HG02610 (cell line): ENCODE results near the gene VSTM4.

Experiments used
- ATAC-seq: cut with Tn5 transposase; IDR thresholded peaks from one replicate; pipeline ENCODE4 v1.9.1; 2021; ENCODE audit warnings: mild to moderate bottlenecking, moderate library complexity; ENCODE audit not compliant: unreplicated experiment

Gene VSTM4

DNA sequence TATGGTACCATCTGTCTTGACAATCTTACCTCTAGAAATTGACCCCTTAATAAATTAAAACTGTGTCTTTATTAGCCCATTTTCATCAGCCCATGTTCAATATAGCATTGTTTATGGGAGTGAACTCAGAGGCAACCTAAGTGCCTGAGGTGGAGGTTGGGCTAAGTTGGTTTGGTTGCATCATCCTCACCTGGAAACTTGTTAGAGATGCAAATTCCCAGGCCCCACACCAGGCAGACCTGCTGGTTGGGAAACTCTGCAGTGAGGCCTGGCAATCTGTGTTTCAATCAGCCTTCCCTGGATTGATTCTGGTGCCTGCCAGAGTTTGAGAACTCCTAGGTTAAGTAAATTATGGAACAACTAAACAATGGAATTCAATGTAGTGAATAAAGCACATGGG, 27.9 kb upstream of the VSTM4 start:
- ATAC-seq: no peak

DNA sequence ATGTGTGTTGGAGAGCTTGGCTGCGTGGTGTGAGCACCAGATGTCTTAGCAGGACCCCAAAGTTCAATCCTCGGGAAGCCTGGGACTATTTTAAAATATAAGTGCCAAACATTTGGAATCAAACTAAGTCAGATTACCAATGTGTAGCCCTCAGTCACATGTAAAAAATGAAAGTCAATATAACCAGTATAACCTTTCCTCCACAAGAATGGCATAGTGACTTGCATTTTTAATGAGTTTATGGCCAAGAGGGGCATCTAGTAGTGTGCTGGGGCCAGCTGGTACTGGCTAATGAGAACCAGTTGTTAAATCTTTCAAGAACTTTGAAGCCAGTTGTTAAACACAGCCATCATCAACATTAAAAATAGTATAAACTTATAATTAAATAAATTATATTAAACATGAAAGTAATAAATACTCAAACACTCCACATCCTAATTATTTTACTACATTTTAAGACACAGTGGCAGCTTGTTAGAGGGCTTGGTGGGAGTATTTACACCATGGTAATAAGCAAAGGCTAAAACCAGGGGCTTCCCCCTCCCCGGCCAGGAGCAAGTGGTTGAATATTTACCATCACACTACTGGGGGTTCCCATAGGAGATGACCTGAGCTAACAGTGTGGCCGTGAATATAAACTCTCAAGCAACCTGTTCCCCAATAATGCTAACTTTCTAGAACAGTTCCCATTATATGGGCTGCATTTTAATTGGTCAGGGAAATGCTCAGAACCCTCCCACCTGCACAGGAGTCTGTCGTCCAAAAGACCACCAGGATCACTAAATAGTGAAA, 26.4 kb upstream of the VSTM4 start:
- ATAC-seq: no peak

DNA sequence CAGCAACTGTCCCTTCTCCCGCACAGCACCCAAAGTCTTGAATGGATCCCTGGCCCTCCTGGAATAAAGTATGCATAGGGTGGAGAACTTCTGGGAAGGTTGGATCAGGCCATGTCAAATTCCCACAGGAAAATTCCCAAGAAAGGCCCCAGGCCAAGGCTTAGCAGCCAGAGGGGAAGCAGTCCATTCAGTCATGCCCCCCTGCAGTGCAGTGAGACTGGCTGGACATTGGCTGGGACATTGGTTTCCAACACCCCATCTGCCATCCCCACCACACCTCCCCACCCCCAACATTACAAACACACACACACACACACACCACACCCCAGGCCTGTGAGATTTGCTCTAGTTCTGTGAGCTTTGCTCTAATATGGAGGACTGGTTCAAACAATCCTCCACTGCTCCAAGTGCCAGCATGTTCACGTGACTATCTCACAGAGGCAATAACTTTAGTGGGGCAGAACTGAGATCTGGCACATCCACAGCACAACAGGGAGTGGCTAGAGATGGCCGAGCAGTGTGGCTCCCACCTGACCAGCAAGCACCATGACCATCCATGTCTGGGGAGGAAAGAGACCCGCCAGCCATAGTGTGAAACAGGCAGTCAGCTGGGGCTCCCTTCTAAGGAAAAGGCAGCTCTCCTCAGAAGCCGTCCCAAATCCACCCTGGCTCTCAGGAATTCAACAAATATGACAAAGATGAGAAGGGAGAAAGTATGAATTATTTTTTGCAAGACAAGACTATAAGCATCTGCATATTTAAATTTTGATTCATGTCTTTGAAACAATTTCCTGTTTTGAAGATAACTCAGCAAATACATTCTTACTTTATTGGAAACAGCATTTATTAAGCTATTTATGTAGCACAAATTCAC, 25.2 kb upstream of the VSTM4 start:
- no peak for ATAC-seq

DNA sequence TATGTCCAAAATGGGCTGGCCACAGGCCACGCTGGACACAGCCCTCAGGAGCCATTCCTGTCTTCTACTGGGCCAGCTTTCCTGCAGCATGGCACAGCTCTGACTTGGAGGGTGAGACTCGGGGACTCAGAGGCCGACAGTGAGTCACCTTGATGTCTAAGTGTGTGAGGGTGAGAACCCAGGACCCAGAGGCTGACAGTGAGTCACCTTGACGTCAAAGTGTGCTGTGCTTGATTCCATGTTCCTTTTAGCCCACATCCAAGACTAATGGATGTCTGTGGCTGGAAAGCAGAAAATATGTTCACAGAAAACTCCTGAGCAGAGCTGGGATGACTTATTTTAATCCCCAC, 24.5 kb upstream of the VSTM4 start:
- no peak for ATAC-seq

DNA sequence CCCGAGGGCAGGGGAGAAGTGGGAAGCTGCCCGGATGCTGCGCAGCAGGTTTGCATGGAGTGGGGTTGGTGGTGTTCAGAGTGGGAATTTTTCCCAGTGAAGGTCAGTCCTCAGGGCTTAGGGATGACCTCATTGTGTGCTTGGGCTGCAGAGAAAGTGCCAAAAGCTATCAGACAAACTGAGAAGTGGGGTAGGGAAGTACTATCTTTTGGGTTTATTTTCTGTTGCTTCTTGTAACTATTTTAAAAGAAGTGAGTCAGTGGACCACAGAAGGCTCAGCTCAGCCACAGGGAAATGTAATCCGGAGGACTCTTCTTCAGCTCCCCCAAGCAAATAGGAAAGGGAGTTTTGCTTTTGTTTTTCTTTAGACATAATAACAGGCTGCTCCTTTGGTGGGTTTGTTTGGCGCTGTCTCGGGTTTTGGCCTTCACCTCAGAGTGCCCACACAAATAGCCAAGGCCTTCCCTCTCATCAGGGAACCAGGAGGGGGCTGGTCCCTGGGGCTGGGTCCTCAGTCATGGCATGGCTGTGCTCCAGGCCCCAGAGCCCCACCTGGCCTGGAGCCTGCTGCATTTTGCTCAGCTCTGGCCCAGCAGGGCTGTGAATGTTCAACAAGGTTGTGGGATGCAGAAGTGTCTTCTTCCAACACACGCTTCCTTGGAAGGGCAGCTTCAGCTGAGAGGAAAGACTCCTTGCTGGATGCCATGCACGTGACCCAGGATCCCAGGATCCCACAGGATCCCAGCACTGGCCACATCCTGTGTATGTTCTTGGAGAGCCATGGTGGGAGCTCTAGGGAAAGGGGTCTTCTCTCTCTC, 23.9 kb upstream of the VSTM4 start:
- ATAC-seq: no peak

DNA sequence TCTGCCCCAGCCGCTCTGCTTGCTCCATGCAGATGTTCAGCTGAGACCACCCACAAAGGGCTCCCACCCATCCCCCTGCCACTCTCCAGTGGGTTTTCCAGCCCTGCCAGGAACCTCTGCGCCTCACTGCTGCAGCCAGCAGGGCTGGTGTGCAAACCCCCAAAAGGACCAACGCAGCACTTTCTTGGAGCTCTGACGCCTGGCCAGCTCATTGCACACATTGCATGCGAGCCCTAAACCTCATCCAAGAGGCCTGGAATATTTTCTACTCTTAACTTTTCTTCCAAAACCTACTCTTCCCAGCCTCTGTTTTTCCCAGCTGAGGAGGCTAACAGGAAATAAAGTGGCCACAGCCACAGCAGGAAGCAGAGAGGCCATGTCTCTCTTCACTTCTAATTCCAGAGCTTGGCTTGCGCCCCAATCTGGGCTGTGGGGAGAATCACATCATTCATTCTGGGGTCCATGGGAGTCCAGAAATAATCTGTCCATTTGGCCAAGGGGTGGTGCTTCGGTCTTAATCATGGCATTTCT, 23.1 kb upstream of the VSTM4 start:
- ATAC-seq: no peak

DNA sequence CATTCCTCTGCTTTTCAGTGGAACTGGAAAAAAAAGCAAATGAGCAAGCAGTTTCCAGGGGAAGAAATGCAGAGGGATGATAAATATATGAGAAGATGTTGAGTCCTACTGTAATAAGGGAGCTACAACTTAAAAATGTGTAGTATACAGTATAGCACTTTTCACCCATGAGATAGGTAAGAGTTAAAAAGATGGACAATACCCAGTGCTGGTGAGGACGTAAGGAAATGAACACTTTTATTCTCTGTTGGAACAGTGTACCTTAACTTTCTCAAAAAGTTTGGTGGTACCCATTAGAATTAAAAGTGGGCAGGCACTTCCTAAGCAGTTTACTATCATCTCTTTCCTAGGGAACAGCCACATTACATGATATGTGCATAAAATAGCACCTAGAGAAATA, 21.2 kb upstream of the VSTM4 start:
- ATAC-seq: no peak

DNA sequence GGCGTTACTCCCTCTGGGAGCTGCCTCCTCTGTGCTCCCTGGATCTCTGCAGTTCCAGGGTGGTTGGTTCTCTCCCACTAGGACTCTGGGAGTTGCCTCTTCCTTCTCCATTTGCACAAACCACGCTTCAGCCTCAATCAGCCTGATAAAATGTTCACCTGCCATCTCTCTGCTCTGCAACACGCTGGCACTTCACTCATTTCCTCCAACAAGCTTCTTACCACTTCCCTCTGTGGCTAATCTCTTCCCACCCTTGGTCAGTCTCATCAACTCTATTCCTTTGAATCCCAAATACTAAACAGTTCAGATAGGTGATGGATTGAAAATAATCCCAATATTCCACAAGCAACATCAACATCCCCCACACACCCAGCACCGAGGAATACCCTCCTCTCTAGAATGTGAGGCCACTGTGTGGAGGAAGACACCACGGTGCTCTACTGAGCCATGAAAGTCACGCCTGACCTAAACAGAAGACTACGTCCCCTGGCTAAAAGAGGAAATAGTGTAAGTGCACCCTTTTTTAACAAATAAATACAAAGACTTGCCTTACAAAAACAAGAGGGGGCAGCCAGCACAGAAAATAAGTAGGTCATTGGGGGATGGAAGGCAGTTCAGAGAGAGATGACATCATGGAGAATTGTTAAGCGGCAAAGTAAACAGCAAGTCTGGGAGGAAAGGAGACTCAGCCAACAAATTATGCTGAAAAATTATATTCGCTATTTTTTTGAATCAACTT, 20.4 kb upstream of the VSTM4 start:
- no peak for ATAC-seq

DNA sequence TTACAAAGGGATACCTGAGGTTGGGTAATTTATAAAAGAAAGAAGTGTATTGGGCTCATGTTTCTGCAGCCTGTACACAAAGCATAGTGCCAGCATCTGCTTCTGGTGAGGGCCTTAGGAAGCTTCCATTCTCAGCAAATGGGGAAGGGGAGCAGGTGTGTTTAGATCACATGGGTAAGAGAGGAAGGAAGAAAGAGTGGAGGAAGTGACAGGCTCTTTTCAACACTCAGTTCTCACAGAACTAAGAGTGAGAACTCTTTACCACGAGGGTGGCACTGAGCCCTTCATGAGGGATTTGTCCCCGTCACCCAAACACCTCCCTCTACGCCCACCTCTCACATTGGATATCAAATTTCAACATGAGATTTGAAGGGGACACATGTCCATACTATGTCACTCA, 19.0 kb upstream of the VSTM4 start:
- no peak for ATAC-seq

DNA sequence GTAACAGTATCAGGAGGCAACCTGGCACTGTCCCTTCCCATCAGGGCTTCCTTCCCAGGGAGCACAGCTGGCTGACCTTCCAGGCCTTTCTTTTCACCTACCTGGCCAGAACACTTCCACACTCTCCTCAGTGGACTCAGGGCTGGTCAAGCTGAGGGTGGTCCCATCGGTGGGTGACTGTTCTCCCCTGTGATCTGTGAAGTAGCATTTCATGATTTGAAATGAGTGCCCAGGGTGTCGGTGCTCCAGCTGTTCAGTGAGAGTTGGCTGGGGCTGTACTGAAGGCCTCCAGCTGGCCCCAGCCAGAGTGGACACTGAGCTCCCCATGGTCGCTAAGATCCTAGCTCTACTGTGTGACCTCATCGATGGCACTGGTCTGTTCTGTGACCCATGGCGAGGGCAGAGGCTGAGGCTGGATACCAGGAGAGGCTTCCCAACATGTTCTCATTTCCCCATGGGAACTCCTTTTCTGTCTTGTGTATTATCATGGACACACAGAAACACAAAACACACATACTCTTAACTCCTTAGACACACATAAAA, 18.5 kb upstream of the VSTM4 start, which contains the start of gene FAM170B:
Gene FAM170B (minus strand): TSS at position 316 of the 543 bp plus-strand sequence. CDS start 103 bp downstream, at position 213.
- ATAC-seq: no peak

DNA sequence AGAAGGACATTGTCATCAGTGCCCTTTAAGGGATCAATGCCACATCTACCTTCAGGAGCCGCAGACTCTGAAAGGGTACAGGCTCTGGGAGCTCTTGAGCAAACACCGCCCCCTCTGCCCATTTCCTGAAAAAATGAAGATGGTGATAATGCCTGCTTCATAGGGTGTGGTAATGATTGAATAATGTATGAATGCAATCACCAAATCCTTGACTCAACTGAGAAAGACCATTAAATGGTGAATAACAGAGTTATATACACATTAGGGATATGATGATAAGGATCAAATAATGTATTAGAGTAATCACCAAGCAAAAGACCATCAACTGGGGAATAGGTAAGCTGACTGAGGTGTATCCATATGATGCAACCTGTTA, 17.0 kb upstream of the VSTM4 start:
- ATAC-seq: no peak

DNA sequence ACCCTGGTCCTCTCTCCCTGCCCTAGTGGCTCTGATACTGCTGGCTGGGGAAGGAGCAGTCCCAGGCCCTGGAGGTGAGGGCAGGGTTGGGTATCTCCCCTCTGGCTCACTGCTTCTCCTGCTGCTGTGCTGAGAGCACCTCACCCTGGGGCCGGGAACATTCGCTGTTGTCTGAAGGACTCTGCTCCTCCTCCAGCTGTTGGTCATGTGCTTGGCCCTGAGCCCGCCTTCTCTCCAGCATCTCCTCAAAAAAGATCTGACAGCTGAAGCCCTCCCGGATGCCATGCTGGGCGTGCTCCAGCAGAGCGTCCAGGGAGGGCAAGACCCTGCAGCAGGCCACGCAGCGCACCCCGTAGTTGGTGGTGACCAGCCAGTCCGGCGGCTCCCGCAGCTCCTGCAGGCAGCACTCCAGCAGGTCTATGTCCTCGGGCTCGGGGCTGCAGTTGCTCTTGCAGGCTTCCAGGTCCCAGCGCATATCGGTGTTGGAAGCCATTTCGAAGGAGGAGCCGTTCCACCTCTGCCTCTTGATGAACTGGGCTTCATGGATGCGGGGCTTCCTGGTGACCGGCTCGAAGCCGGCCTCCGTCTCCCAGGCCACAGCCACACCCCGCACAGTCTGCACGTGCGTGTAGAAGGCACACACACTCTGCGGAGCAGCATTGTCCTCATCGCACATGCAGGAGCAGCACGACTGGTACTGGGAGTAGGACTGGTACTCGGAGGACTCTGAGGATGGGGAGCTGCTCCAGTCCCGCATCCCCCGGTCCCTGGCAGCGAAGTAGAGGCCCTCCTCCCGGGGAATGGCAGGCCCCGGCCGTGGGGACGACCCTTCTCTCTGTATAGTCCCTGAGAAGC, 16.4 kb upstream of the VSTM4 start:
- ATAC-seq: no peak

DNA sequence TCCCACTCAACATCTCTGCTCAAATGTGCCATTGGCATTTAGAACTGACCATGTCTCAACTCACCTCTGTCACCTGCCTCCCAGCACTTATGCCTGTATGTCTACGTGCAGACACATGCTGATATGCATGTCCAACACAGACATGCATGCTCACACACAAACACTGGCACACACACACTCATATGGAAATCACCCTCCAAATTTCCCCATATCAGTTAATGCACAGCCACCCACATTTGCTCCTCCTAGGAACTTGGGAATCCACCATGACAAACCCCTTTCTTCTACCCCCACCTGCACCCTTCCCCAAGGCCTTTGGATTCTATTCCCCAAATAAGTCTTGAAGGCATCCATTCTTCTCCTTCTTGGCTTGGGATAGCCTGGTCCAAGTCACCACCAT, 14.1 kb upstream of the VSTM4 start:
- ATAC-seq: no peak

DNA sequence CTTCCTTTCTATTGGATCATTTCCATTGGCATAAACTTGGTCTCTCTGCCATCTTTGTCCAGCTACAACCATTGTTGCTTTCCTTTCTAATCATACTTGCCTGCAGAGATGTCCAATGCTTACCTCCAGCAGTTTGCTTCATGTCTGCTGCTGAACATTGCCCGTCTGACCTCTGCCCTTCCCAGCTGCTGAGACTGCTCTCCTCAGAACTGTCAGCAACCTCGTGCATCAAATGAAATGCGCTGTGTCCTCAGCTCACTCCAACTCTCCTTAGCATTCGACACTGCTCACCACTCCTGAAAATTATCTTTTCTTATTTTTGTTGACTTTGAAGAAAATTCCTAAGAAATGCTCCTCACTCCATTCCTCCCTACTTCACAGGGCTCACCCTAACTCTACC, 13.5 kb upstream of the VSTM4 start:
- no peak for ATAC-seq

DNA sequence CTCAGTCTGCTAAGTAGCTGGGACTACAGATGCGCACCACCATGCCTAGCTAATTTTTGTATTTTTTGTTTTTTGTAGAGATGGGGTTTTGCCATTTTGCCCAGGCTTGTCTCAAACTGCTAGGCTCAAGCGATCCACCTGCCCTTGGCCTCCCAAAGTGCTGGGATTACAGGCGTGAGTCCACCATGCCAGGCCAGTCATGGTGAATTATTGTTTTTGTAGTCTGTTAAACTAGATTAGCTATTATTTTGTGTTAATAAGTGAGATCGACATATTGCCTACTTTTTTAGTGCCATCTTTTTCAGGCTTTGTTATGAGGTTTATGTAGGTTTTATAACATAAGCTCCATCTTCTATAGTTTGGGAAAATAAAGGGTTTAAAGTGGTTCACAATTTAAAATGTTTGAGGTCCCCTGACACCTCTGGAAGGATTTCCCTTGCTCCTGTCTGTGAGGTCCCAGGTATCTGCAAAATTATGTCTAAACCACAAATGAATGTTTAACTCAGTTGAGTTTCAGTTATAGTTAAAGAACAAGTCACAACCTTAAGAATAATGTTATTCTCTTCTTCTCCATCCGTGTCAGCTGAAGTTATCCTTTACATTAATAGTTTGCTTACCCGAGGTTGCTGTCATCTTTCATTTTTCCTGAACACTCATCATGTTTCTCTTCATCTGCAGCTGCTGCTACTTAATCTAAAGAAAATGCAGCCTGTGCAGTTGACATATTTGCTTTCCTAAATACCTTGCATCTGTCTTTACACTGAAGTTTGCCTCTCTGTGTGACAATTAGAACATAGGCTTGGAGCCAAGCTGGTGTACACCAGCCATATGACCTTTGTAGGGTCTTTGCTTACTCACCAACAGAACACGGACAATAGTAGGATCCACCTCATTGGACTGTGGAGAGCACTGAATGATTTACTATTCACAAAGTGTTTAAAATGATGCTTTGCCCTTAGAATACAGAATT, 8.9 kb upstream of the VSTM4 start:
- no peak for ATAC-seq

DNA sequence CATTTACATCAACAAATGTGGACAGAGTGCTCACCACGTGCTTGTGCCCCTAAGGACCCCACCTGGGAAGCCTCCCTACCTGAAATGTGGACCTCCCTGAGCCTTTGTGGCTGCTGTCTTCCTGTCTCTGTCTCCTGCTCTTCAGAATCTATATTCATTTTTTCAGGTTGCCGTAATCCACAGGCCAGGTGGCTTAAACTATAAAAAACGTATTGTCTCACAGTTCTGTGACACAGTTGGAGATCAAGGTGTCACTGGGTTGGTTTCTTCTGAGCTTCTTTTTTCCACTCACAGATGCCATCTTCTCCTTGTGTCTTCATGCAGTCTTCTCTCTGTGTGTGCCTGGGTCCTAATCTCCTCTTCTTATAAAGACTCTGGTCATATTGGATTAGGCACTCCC, 5.6 kb upstream of the VSTM4 start:
- no peak for ATAC-seq

DNA sequence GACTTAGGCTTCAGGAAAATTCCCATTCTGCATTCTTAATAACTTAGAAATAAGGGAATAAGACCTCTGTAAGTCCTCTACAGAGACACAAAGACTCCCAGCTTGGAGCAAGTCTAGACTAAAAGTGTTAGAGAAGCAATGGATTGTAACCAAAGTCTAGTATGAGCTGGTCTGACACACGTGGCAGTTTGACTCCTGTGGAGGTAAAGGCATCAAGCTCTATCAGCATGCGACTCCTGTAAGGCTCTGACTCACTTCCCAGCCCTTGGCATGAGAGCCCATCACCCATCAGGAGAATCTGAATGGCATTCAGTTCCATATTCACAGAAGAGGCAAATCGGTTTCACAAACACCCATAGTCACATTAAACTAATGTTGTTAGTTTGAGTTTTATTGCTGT, 4.4 kb upstream of the VSTM4 start:
- no peak for ATAC-seq

DNA sequence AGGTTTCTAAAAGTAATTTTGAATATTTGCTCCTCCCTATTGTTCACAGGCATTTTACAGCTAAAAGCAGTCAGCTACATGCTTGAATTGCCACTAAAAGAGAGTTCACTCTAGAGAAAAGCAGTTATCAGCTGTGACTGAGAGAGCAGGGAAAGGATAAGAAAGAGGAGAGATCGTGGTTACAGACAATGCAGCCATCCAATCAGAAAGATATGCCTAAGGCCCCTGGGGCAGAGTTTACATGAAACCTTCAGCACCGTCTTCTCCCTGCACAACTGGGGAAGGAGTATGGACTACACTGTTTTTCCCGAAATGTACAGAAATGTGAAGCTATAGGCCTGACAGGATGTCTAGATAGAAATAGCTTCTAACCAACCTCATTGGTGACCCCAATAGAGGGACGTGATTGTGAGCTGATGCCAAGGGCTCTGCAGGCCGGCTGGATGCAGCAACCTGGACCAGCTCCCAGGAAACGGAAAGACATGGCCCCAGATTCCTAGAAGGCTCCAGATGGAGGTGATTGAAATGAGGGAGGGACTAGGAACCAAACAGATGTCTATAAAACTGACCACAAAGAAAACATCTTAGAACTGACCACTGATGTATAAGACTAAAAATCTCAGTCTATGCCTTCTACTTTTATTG, 3.2 kb upstream of the VSTM4 start:
- no peak for ATAC-seq
